ENCODE results near the gene PNPT1. TPM values are rescaled to one million over a fixed set of nuclear protein-coding genes. Genes with fewer than 3 reads are reported as not detected.
A peak's percentile ranks its signal among the peaks of the same experiment; 100 is the strongest.

The PNPT1 gene
- polyA plus RNA-seq, 3 donors = 6.0 to 10.5 (median 9.5) TPM

GRCh38 chr2:55616551-55617174 lies 77.0 kb downstream of the PNPT1 start:
- peak overlapping the region; percentile 91 for H2AFZ ChIP-seq (ENCODE audit: insufficient read depth, low read depth, low read length, poor library complexity, severe bottlenecking)
- H3K4me3 ChIP-seq (replicated peaks in 1 of 3; ENCODE audit: low read depth in 2 of 3, low read length in 3 of 3) = peak overlapping the region; percentile 92 to 98 (median 96)
- H3K4me2 ChIP-seq (replicated peaks; ENCODE audit: extremely low read depth, low read length, poor library complexity, severe bottlenecking) = peak overlapping the region; percentile 91
- H3K4me3 Mint-ChIP-seq = no peak overlapping the region
- 0% methylated on average over 11 of the region's 24 CpGs for WGBS (ENCODE audit: insufficient coverage)
- TF ChIP-seq CTCF (IDR thresholded peaks at IDR 0.05) = no peak
- peaks cover 90% of the 10 kb centered on the region for H3K79me2 ChIP-seq (ENCODE audit: insufficient read depth, low read length)
- H3K4me1 Mint-ChIP-seq = peaks cover 36% of the 10 kb centered on the region
- peaks cover 25 to 38% of the 10 kb centered on the region in 2 donors for H3K4me1 ChIP-seq (ENCODE audit: control insufficient read depth in 1 of 2, insufficient read depth in 2 of 2, low read length in 2 of 2)
- H3K27ac ChIP-seq (ENCODE audit: low read depth in 1 of 2, low read length in 2 of 2) = peak overlapping the region; percentile 95 to 97
- H3K36me3 Mint-ChIP-seq = peaks cover 32 to 47% of the 10 kb centered on the region in 2 donors
- peaks cover 73% of the 10 kb centered on the region for H4K20me1 ChIP-seq (ENCODE audit: insufficient read depth, low read length)
- H3K9me3 ChIP-seq (replicated peaks in 1 of 2; ENCODE audit: control insufficient read depth in 1 of 2, insufficient read depth in 1 of 2, low read length in 2 of 2) = no peaks in the 10 kb centered on the region
- H3K9me3 Mint-ChIP-seq = no peaks in the 10 kb centered on the region
- intact Hi-C loops (cut with micrococcal nuclease) = loop anchor here (2.0 to 10.0 kb wide), 5 partner anchors 98 to 892 kb away; partner anchors contain the start of genes CFAP36 (in 2 of the 2), CCDC88A (in 1 of the 2), CLHC1 (in 1 of the 2) and EML6 (in 1 of the 2)
- peak overlapping the region; percentile 98 for H3K9ac ChIP-seq (ENCODE audit: insufficient read depth, low read length, poor library complexity, severe bottlenecking)
- H3K27ac Mint-ChIP-seq = no peak overlapping the region
- H3K27me3 Mint-ChIP-seq (ENCODE audit: low read depth in 3 of 3) = no peaks in the 10 kb centered on the region
- H3K36me3 ChIP-seq (replicated peaks in 1 of 2; ENCODE audit: control insufficient read depth in 1 of 2, insufficient read depth in 2 of 2, low read length in 2 of 2) = peaks cover 31 to 52% of the 10 kb centered on the region in 2 donors
- no peaks in the 10 kb centered on the region for H3K27me3 ChIP-seq (ENCODE audit: control insufficient read depth in 2 of 2, insufficient read depth in 2 of 2, low read length in 2 of 2)
- DNase-seq = peak; percentile 22 to 34 (median 22)

DNA sequence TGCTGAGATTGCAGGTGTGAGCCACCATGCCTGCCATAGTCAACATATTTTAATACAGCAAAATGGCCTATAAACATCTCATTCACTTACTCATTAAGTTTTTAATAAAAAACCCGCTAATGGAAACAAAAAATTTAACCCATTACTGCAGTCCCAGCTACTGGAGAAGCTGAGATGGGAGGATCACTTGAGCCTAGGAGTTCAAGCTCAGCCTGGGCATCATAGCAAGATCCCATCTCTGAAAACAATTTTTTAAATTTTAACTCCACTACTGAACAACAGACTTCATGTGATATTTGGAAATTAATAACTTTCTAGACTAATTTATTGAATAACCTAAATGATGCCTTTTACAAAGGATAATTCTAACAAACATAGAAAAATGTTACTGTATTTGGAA lies 81.6 kb downstream of the PNPT1 start:
- no CpG with 5 or more reads among the region's 1 CpG for WGBS (ENCODE audit: insufficient coverage)
- Mint-ChIP-seq H3K27ac (peak overlapping the region in 1 of 7 donors; percentile 25), H3K36me3 (peaks cover 43 to 63% of the 10 kb centered on the region in 2 donors), H3K9me3 (no peaks in the 10 kb centered on the region), H3K4me1 (peaks cover 21% of the 10 kb centered on the region), H3K27me3 (ENCODE audit: low read depth in 3 of 3) (peaks cover 0 to 2% (median 0%) of the 10 kb centered on the region in 3 donors), H3K4me3 (no peak overlapping the region)
- intact Hi-C loops (cut with micrococcal nuclease) = loop anchor here (10.0 kb wide), 3 partner anchors 197 to 887 kb away; partner anchors contain the start of genes CCDC88A (in 1 of the 2), CLHC1 (in 1 of the 2), EML6 (in 1 of the 2) and RPS27A (in 1 of the 2)
- Histone ChIP-seq H3K36me3 (replicated peaks in 1 of 2; ENCODE audit: control insufficient read depth in 1 of 2, insufficient read depth in 2 of 2, low read length in 2 of 2) (peaks cover 39 to 78% of the 10 kb centered on the region in 2 donors), H4K20me1 (ENCODE audit: insufficient read depth, low read length) (peaks cover 87% of the 10 kb centered on the region), H3K9ac (ENCODE audit: insufficient read depth, low read length, poor library complexity, severe bottlenecking) (no peak overlapping the region), H3K79me2 (ENCODE audit: insufficient read depth, low read length) (peaks cover 100% of the 10 kb centered on the region), H3K4me1 (ENCODE audit: control insufficient read depth in 1 of 2, insufficient read depth in 2 of 2, low read length in 2 of 2) (peaks cover 8 to 14% of the 10 kb centered on the region in 2 donors), H2AFZ (ENCODE audit: insufficient read depth, low read depth, low read length, poor library complexity, severe bottlenecking) (no peak overlapping the region), H3K9me3 (replicated peaks in 1 of 2; ENCODE audit: control insufficient read depth in 1 of 2, insufficient read depth in 1 of 2, low read length in 2 of 2) (no peaks in the 10 kb centered on the region), H3K27ac (ENCODE audit: low read depth in 1 of 2, low read length in 2 of 2) (no peak overlapping the region), H3K27me3 (ENCODE audit: control insufficient read depth in 2 of 2, insufficient read depth in 2 of 2, low read length in 2 of 2) (no peaks in the 10 kb centered on the region), H3K4me2 (replicated peaks; ENCODE audit: extremely low read depth, low read length, poor library complexity, severe bottlenecking) (no peak overlapping the region), H3K4me3 (replicated peaks in 1 of 3; ENCODE audit: low read depth in 2 of 3, low read length in 3 of 3) (no peak overlapping the region)
- TF ChIP-seq CTCF (IDR thresholded peaks at IDR 0.05) = no peak
- no peak for DNase-seq

Data from CD14-positive monocyte (primary cell).